Fibroblast of the conjunctiva (primary cell): ENCODE data around the gene CLEC18A.
A peak's percentile ranks its signal among the peaks of the same experiment; 100 is the strongest.
"Not testable (repeated sequence)": the region's sequence is repeated elsewhere in the genome, so short reads cannot be mapped to it uniquely, and the experiment has no call there.

Source experiments
- DNase-seq: peaks from one replicate; pipeline ENCODE4 v3.0.0-alpha.2; 2010; ENCODE audit warnings: low read depth

The CLEC18A gene

DNA sequence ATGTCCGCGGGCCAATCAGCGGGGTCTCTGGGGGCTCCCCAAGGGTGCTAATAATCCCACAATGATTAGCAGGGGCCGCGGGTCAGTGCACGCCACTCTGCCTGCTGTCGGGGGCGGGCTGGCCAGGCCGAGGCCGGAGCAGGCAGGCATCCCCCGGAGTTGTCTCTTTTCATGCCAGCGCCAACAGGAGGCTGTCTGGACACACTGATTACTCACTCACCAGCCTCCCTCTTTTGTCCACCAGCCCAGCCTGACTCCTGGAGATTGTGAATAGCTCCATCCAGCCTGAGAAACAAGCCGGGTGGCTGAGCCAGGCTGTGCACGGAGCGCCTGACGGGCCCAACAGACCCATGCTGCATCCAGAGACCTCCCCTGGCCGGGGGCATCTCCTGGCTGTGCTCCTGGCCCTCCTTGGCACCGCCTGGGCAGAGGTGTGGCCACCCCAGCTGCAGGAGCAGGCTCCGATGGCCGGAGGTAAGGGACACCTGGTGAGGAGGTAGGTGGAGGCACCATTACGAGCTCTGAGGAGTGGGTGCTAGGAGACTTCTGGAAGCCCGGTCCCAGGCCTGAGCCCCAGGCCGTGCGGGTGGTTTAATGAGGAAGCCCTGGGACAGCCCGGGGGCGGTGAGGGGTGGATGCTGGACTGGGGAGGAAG lies at the start of gene CLEC18A:
CLEC18A (plus strand) TSS at position 318 of the 655 bp plus-strand sequence; CDS start at position 351, 33 bp downstream.
- not testable (repeated sequence) for DNase-seq

DNA sequence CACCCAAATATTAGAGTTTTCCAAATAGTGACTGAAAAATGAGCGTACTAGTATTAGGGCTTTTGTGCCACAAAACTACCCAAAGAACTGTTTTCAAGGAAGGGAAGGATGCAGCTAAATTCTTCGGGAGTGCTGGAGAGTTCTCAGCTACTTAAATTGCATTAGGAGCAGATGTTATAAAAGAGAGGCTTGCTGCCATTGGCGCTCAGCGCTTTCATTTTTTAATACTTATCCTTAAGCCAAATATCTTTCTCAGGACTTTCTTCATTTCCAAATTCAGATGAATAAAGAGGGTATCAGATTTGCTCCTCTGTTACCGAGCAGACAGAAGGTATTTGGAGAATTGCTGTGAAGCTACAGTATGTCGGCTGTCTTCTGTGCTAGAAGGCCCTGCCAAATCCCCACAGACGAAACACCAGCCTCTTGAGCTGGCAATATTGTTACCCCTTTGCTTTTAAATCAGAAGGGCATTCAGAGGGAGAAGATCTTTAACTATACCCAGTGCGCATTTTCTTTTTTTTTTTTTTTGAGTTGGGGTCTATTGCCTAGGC lies 47.2 kb upstream of the CLEC18A start:
- no peak for DNase-seq

DNA sequence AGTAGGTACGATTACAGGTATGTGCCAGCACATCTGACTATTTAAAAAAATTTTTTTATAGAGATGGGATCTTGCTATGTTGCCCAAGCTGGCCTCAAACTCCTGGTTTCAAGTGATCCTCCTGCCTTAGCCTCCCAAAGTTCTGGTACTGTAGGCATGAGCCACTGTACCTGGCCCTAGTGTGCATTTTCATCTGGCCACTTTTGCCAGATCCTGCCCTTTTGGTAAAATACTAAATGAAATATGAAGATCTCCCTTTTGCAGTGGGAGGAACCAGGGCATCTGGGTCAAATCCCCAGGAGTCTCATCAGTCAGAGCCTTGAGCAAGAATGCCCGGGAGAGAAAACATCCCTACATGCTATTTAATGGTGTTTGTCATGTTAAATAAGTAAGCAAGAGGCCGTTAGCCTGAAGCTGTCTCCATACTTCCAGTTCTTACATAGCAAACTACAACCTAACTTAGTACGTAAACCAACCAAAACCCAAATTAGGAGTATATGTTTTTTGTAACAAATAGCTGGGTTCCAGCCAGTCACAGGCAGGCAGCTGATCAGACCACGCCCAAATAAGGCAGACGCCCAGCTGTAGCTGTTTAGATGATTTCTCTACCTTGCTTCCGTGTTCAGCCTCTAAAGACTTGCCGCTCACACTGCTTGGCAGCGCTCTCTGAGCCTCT lies 46.5 kb upstream of the CLEC18A start:
- DNase-seq = no peak

DNA sequence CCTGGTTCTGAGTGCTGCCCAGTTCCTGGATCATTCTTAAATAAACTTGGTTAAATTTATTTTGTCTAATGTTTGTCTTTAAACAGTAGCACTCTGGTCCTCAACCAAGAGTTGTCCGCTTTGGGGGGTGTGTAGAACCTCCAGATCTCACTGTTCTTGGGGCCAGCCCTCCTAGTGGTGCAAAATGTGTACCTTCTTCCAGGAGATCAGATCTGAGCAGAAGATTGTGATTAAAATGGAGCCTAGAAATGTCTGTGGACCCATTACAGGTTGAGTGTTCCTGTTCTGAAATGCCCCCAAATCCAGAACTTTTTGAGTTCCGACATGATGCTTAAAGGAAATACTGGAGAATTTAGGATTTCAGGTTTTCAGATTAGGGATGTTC lies 46.0 kb upstream of the CLEC18A start:
- DNase-seq = no peak

DNA sequence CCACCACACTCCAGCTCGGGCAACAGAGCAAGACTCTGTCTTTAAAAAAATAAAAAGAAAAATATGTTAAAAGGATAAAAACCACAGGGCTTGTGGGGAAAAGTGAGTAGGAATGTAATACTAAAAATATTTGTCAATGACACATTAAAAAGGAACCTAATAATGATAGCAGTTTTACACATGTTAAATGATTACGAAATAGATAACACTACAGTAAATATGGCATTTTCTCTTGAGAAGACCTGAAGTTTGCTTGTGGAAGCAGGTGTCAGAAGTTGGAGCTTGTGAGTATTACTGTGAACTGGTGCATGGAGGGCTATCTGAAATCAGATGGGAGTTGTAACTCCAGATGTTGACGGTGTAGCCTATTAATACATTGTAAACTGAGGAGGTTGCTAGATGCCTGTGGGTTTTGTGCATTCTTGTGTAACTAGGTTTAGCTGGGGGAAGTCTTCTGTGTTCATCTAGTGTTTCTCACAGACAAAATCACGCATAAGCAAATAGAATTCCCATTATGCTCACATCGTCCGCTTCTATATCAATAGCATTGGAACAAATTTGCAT lies 44.2 kb upstream of the CLEC18A start:
- peak; percentile 40 for DNase-seq

DNA sequence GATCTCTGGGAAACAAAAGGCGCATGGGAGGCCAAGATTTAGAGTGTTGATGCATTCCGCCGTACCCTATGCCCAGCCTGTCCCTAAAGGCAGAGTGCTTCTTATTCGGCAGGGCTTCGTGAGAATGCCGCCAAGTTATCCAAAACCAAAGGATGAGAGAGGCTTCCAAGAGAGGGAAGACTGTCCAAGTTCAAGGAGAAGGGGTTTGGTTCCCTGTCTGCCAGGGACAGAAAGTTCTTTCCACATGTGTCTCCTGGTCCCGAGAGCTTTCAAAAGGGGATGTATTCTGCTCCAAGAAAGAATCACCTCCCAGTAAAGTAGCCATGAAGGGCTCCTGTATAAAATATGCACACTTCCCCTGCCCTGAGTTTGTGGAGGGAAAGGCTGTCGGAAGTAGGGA lies 42.1 kb upstream of the CLEC18A start:
- DNase-seq = no peak

DNA sequence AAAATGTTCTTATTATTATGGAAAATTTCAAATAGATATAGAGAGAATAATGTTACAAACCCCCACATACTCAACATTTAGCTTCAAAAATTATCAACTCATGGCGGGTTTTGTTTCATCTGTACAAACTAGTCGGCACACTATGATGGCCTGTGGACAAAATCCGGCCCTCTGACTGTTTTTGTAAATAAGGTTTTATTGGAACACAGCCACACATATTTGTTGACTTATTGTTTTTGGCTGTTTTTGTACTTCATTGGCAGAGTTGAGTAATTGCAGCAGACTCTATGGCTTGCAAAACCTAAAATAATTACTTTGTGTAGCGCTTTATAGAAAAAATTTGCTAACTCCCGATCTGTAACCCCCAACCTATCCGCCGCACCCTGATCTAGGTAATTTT lies 41.4 kb upstream of the CLEC18A start:
- no peak for DNase-seq

DNA sequence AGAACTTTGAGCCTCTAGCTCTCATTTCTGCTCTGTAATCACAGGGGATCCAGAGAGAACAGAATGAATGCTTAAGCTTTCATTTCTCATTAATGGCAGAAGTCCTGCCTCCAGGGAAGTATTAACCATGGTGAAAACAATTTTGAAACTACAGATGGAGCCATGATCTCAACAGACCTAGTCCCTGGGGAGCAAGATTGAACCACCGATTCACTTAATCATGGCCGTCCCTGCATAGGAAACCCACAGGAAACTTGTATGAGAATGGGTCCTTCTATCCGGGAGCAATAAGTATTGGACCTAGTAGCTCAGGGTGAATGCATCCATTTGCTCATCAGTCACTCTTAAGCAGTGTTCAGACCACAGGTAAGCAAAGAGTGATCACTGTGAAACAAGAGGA lies 40.2 kb upstream of the CLEC18A start:
- DNase-seq = no peak

DNA sequence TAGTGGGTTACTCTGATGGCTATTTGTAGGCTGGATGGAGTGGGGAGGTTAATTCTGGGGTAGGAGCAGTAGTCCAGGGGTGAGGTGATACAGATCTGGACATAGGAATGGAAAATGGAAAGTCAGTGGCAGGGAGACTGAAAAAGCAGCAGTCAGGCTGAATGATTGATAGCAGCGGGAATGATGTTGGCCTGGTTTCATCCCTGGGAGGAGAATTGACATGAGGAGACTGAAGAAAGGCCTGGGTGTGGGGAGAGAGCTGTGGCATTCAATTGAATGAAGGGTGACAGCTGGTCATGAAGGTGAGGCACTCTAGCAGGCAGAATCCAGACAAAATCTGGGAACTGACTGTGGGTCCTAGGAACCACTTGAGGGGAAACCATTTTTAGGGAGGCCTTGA lies 34.7 kb upstream of the CLEC18A start:
- DNase-seq = no peak

DNA sequence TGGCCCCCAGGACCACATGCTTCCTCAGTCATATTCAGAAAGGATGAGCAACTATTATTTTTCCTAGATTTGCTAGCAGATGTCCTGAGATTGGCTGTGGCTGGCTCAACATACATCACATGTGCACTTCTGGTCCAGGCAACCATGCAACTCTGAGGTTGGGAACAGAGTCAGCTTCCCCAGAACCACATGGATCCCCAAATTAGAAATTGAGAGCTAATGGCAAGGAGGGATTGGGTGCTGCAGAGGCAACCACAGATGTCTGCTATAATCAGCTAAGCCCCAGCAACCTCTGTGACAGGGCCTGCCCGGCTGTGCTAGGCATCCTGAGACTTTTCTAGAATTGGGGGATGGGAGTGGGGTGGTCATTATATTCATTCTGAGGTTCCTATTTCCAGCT lies 33.8 kb upstream of the CLEC18A start:
- DNase-seq = no peak

DNA sequence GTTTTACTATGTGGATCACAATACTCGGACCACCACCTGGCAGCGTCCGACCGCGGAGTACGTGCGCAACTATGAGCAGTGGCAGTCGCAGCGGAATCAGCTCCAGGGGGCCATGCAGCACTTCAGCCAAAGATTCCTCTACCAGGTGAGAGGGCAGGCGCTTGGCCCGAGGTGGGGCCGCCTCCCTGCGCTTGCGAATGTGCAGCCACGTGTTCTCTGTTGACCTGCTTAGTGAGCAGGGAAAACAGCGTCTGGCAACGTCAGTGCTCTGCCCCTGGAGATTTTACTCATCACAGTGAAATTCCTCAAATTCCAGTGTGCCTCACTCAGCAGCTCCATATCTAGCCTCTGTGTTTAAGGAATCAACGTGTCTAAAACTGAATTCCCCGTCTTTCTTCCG lies 33.4 kb upstream of the CLEC18A start:
- peak; percentile 88 for DNase-seq

DNA sequence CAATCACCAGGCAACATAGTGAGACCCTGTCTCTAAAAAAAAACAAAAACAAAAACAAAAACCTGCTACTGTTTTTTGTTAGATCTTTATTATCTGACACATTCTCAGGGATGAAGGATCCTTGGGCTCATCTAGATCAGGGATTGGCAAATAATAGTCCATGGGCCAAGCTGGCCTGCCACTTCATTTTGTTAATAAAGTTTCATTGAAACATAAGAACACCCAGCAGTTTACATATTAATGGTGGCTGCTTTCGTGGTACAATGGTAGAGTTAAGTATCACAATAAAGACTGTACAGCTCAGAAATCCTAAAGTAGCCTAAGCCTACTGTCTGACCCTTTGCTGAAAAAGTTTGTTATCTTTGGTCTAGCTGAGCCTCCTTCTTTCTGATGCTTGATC lies 32.9 kb upstream of the CLEC18A start:
- DNase-seq = no peak

DNA sequence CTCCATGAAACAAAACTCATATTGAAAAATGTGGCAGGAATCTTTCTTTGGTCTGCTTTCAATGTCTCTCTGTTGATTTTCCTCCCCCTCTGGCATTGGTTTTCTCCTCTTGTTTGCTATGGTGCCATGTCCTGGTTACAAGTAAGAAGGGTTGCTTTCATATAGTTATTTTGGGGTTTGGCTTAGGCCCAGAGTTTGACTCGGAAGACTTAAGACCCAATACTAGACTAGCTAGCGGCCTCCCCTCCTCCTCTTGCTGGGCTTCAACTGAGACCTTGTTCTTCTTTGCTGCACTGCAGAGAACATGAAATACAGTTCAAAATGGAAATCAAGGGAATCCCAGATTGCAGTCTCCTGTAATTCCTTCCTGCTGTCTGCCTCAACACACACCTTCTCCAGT lies 30.0 kb upstream of the CLEC18A start:
- no peak for DNase-seq

DNA sequence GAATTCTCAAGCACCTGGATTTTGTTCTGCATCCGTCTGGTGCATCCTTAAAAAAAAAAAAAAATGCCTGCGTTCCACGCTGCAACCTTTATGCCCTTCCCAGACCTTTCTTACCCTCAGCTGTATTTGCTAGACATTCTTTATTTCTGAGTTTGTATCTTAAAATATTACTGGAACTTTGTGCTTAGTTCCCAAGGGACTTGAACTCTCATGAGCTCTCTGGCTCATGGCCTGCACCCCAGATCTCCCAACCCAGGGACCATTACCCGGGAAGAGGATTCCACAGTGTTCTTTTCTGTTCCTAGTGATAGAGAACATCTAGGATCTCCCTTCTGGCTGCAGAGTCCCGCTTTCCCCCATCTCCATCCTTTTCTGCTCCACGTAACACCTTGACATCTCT lies 28.9 kb upstream of the CLEC18A start:
- no peak for DNase-seq

DNA sequence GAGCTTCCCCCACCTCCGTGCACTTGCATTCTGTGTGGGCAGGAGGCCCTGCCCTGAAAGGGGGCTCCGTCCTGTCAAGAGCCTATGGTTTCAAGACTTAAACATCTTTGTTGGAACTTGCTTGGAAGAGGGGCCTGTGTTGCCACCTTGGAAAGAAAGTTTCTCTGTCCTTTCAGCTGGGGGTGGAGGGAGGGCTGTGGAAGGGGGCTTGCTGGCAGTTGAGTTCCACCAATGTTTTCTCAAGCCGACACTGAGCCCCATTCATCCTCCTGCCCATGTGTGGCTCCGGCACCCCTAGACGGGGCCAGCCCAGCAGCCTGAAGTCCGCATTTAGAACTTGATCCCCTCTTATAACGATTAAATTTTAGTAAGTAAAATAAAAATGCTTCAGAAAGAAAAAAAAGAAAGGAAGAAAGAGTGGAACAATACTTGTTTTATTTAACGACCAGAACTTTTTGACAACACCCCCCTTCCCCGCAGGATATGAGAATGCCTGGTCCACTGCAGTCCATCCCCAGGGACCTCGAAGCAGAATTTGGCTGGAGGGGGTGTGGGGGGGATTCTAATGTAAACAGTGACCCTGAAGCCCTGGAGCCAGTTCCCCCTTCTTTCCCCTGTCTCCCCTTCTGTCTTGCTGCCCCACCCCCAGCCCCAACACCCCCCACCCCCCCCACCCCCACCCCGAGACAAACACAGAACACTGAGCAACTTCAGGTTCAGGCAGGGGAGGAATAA lies 26.9 kb upstream of the CLEC18A start:
- no peak for DNase-seq

DNA sequence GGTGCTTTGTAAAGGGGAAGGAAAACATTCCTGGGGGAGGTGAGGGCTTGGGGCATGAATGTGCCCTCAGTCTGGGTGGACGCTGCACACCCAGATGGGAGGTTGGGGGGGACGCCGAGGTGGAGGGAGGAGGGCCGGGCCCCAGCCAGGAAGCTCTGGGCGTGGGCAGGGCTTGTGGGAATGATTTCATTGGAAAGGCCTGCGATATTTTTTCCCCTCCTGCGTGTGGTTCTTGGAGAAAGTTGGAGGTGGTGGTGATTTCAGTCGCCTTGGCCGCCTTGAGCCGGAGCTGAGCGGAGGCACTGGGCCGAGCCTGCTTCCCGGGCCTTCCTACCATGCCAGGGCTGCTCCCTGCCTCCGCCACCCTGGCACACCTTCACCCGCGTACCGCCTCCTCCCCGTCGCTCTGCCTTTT lies 26.4 kb upstream of the CLEC18A start:
- DNase-seq = peak; percentile 39

DNA sequence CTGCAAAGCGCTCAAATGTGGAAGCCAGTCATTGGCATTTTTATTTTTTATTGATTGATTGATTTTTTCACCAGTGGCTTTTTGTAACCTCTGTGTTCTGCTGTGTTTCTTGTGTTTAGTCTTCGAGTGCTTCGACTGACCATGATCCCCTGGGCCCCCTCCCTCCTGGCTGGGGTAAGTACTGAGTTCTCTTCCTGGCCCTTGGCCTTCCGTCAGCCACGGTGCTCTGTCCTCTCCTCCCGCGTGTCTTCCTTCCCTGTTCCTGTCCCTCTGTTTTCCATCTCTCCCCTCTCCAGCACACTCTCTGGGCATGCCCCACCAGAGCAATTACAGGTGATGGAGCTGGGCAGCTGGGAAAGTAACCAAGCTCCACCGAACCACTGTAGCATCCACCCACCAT lies 25.8 kb upstream of the CLEC18A start:
- no peak for DNase-seq

DNA sequence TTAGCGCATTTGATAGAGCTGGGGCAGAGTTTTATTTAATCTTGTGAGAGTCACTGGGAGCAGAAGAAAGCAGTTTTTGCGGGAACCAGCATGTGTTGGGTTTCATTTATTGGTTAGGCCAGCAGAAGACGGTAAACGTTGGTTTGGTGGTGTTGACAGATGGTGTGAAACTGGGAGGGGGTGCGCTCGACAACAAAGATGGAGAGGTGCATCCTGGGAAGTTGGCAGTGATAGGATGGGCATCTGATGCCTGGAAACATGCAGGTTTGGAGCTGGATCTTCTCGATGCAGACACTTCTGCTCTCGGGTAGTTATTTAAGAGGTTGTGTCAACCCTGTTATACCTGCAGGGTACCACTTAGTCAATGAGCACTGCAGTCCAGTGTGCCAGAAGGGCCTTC lies 24.9 kb upstream of the CLEC18A start:
- no peak for DNase-seq

DNA sequence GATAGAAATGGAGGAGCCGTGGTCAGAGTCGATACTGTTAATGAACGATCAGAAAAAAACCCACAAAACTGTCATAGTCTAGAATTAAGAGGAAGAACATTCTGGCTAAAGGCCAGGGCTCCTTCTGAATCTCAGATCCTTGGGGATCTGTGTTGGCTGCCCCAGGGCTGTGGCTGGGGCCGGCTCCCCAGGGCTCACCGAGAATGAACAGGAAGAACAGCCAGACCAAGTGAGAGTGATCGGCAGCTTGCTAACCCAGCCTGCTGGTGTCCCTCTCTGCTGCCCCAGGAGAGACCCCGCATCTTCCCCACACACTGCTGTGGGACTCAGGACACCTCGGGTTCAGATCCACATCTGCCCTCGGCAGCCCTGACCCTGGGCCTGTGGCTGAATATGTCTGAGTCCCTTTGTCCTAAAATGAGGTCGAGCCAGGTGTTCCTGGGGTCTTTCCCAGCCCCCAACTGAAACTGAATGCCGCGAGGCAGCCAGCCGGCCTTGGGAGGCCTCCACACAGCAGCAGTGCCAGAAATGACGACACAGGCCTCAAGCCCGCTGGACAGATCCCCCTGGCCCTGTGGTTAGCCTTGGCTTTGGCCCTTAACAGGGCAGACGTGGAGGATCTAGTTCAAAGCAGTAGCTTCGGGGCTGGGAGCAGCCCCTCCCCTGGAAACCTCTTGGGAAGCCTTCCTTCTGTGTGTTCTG lies 23.9 kb upstream of the CLEC18A start:
- DNase-seq = peak; percentile 53

DNA sequence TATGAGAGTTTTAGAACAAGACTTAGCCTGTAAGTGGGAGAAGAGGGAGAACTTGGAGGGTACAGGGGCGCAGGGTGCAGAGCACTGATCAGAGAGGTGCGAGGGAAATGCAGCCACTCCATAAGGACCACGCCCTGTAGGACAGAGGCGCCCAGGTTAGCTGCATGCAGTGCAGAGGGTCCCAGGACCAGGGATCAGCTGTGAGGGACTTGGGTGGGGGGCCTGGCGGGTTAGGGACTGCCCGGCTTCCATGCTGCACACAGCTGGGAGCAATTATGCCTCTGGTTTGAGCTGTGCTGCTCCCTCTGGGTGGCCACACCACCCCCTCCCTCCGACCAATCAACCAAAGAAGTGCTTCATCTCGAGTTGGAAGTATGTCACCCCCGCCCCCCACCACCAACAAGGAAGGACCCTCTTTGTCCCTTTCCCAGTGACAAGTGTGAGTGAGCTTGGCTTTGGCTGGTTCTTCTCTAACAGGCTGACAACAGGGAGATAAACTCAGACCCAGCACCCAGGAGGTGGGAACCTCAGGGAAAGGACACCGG lies 22.2 kb upstream of the CLEC18A start:
- no peak for DNase-seq

DNA sequence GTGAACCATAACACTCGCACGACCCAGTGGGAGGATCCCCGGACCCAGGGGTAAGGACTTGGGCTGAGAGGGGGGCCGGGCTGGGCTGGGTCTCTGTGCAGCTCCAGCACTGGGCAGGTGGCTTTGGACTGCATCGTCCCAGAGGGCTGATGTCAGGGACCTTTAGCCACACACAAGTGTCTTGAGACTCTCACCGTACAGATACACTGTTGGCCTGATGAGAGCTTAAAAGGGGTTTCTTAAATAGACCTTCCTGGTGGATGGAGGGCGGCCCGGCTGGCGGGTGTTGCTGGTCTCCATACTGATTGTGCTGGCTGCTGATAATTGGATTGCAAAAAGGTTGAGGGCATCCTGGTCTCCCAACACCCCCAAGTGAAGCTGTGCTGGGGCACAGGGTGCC lies 21.7 kb upstream of the CLEC18A start:
- no peak for DNase-seq
